ENCODE results near the gene S100A4. TPM values are rescaled to one million over a fixed set of nuclear protein-coding genes. Genes with fewer than 3 reads are reported as not detected.

The S100A4 gene
- total RNA-seq, 1 donor from 2014 or later = 1.6 TPM

DNA sequence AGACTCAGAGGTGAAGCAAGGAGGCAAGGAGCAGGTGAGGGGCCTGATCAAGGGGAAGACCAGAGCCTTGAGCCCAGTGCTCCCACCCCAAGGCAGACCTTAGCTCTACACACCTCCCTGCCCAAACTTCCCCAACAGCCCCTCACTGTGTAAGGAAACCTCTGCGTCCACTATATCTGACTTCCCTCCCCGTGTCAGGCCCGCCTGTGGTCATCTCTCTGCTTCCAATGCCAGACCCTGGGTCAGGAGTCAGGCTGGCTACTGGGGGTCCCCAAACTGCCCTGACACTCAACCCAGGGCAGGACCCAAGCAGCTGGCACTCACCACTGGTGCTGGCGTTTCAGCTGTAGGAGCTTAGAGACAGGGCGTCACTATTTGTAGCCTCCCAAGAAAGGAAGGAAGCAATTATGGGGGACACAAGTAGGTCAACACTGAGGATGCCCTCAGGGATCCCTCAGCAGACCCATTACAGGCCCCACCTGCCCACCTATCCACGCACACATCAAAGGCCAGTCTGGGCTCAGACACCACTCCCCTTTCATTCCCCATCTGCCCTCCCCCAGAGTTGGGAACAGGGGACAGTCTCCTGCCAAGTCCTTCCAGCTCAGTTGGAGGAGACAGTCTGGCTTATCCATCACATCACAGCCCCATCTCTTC, 4.3 kb upstream of the S100A4 start:
- DNase-seq (ENCODE audit: low spot score in 2 of 2) = no peak
- no peak for FAIRE-seq

DNA sequence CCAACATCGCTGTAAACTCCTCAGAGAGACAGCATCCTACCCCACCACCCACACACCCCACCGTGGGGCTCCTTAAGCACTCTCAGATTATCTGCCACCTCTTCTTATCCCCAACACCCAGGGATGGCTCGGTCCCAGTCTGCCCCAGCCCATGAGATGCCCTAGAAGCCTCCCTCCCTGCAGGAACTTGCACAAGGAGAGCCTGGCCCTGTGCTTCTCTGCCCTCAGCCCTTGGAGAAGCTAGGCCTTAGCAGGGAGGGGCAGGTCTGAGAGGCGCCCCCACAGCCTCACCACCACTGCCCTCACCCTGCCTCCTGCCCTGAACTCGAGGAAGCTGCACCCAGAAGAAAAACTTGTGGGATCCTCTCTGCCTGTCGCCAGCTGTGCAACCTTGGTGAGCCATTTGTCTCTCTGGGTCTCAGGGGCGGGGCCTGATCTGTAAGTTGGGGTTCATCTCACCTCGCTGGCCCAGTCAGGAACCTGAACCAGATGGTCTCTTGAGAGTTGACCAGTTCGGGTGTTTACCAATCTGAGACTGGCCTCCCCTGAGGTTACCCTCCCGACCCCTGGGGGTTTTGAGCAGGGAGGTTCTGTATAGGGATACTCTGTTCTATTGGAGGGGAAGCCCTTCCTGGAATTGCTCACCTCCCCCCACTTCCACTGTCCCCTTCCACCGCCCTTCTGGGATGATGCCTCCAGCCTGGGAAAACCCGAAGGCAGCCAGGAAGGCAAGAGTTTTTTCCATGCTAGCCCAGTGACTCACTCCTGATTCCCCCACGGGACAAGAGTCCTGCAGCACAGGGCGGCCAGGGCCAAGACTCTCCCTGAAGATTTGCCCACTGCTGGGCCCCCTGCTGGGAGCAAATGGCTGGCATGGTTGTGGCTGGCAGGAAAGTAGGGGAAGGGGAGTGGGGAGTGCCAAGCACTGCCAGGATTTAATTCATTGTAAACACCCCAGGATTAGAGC, 3.4 kb upstream of the S100A4 start, which contains the start of gene S100A3:
Gene S100A3, minus strand, starts transcription at position 537 of the 967 bp plus-strand sequence. CDS start 773 bp downstream, outside the sequence.
- FAIRE-seq (no peak), DNase-seq (ENCODE audit: low spot score in 2 of 2) (no peak)

GRCh38 chr1:153547560-153548551, 2.2 kb upstream of the S100A4 start:
- no peak for FAIRE-seq
- no peak for DNase-seq (ENCODE audit: low spot score in 2 of 2)

- no peak for FAIRE-seq
- DNase-seq (ENCODE audit: low spot score in 2 of 2) = no peak
Observed at GRCh38 chr1:153546796-153547559, 1.4 kb upstream of the S100A4 start.

GRCh38 chr1:153546371-153546770, 765 bp upstream of the S100A4 start:
- FAIRE-seq (no peak), DNase-seq (ENCODE audit: low spot score in 2 of 2) (no peak)

DNA sequence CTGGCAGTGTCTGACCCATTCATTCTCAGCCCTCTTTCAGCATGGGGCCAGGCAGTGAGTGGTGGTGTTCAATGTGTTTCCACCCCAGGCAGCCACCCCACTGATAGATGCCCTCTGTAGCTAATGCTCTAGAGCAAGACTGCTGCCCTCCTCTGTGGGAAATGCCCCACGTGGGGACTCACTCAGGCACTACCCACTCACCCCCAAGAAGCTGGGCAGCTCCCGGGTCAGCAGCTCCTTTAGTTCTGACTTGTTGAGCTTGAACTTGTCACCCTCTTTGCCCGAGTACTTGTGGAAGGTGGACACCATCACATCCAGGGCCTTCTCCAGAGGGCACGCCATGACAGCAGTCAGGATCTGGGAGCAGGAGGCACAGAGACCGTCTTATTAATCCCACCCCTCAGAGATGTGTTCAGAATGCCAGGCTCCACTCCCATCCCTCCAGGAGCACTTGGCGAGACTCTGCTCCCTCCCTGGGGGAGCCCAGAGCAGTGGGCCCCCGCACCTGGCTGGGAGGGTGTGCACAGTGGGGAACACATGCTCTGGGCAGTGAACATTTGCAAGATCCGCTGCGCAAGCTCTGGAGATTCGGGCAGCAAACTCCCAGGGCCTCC, 1.0 kb downstream of the S100A4 start:
- FAIRE-seq (no peak), DNase-seq (ENCODE audit: low spot score in 2 of 2) (no peak)

- FAIRE-seq (no peak), DNase-seq (ENCODE audit: low spot score in 2 of 2) (no peak)
Observed at GRCh38 chr1:153543736-153544135, 1.9 kb downstream of the S100A4 start.

DNA sequence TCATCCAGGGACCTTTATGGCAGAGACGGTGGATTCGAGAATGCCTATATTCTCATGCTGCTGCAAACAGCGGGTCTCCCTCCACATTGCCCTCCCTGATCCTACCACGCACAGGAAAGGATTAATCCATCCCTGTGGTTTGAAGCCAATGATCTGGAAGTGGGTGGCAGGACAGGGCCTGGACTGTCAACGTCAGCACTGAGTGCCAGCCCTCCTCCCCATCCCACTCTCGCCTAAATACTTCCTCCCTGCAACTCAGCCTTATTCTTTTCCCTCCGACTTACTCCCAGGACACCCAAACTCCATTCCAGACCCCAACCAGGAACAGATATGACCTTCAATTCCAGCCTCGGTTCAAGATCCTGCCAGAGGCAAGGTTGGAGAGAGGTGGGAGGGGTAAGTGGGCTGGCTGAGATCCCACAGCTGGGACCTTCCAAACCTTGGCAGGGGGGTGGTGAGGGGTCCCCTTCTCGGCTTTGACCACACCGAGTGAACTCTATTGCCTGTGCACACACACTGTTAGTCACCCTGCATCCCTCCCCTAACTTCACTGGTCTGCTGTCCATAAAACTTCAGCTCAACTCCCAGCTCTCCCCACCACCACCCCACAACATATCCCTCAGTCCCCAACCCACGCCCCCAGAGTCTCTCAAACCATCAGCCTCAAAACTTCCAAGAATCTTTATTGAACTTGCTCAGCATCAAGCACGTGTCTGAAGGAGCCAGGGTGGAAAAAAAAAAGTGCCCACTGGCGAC, 2.5 kb downstream of the S100A4 start:
- DNase-seq (ENCODE audit: low spot score in 2 of 2) = no peak
- FAIRE-seq = no peak

GRCh38 chr1:153541641-153542590, 3.7 kb downstream of the S100A4 start:
- FAIRE-seq (no peak), DNase-seq (ENCODE audit: low spot score in 2 of 2) (no peak)

GRCh38 chr1:153540394-153541361, 4.9 kb downstream of the S100A4 start, which contains the start of gene S100A5:
Gene S100A5, minus strand, starts transcription at chr1:153540934. Its CDS starts 743 bp downstream, at chr1:153540191.
- FAIRE-seq (no peak), DNase-seq (ENCODE audit: low spot score in 2 of 2) (no peak)

DNA sequence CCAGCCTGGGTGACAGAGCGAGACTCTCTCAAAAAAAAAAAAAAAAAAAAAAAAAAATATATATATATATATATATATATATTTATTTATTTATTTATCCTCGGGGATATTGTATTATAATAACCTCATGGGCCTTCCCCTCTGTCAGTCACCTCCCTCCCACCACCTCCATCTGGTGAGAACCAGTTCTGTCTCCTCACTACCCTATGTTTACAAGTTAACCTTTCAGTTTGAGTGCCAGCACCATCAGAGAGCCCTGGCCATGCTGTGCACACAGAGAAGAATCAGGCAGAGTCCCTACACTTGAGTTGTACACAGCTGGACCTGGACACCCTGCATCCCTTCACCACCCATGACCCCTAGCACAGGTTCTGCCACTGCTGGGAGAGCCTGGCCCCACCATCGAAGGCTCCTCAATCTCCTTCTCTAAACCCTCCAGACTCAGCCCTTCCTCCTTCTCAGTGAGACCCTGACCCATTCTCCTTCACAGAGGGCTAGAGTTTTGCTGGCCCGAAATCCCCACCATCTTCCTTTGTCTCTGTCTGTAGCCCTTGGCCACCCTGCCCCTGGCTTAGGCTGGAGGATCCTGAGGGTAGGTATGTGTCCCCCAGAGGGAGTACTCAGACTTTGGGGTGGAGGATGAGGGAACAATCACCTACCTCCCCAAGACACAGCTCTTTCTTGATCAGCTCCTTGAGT, 6.1 kb downstream of the S100A4 start:
- FAIRE-seq = no peak
- no peak for DNase-seq (ENCODE audit: low spot score in 2 of 2)

- DNase-seq (ENCODE audit: low spot score in 2 of 2) (no peak), FAIRE-seq (no peak)
Observed at GRCh38 chr1:153538315-153538821, 7.2 kb downstream of the S100A4 start.

GRCh38 chr1:153537376-153537730, 8.3 kb downstream of the S100A4 start:
- FAIRE-seq (no peak), DNase-seq (ENCODE audit: low spot score in 2 of 2) (no peak)

- FAIRE-seq (no peak), DNase-seq (ENCODE audit: low spot score in 2 of 2) (no peak)
Observed at GRCh38 chr1:153536671-153537375, 8.8 kb downstream of the S100A4 start.
